MM.1S (cell line): Measurements from ENCODE around the gene NAALADL2.
"Not testable (repeated sequence)": the region's sequence is repeated elsewhere in the genome, so short reads cannot be mapped to it uniquely, and the experiment has no call there.

Experiments
- DNase-seq: peaks from one replicate; pipeline ENCODE4 v3.0.0-alpha.2; 2015
- H2AFZ ChIP-seq: fragments of 300-600 bp; sonication (generic); 2 replicates; pipeline ENCODE4 v1.6.0; 2016; ENCODE audit warnings: antibody characterized with exemption, low read length
- H3F3A ChIP-seq: fragments of 300-600 bp; sonication (generic); 2 replicates; pipeline ENCODE4 v1.6.1; 2016; ENCODE audit warnings: mild to moderate bottlenecking, antibody characterized with exemption, low read length, moderate library complexity, mixed read lengths; ENCODE audit not compliant: insufficient read depth
- H3K27ac ChIP-seq: fragments of 300-600 bp; sonication (generic); 2 replicates; pipeline ENCODE4 v1.5.1; 2016; ENCODE audit warnings: mild to moderate bottlenecking, low read length
- H3K27me3 ChIP-seq: fragments of 300-600 bp; sonication (generic); replicated peaks from 2 replicates; pipeline ENCODE4 v1.6.0; 2016; ENCODE audit warnings: low read length; ENCODE audit not compliant: insufficient read depth
- H3K36me3 ChIP-seq: fragments of 300-600 bp; sonication (generic); replicated peaks from 2 replicates; pipeline ENCODE4 v1.6.1; 2016; ENCODE audit warnings: mild to moderate bottlenecking, low read length, mixed read lengths; ENCODE audit not compliant: insufficient read depth
- H3K4me1 ChIP-seq: fragments of 300-600 bp; sonication (generic); 2 replicates; pipeline ENCODE4 v1.6.1; 2016; ENCODE audit warnings: low read length, mixed read lengths
- H3K4me2 ChIP-seq: fragments of 300-600 bp; sonication (generic); 2 replicates; pipeline ENCODE4 v1.6.0; 2016; ENCODE audit warnings: low read depth, low read length
- H3K4me3 ChIP-seq: fragments of 300-600 bp; sonication (generic); 2 replicates; pipeline ENCODE4 v1.5.1; 2016; ENCODE audit warnings: low read length, mixed read lengths
- H3K79me2 ChIP-seq: fragments of 300-600 bp; sonication (generic); 2 replicates; pipeline ENCODE4 v1.6.1; 2016; ENCODE audit warnings: mixed run types, low read length, mixed read lengths
- H3K9ac ChIP-seq: fragments of 300-600 bp; sonication (generic); 2 replicates; pipeline ENCODE4 v1.6.1; 2016; ENCODE audit warnings: low read length, mixed read lengths
- H3K9me2 ChIP-seq: fragments of 300-600 bp; sonication (generic); replicated peaks from 2 replicates; pipeline ENCODE4 v1.6.1; 2016; ENCODE audit warnings: mild to moderate bottlenecking, low read length, mixed read lengths; ENCODE audit not compliant: insufficient read depth
- H3K9me3 ChIP-seq: fragments of 300-600 bp; sonication (generic); replicated peaks from 2 replicates; pipeline ENCODE4 v1.6.1; 2016; ENCODE audit warnings: mild to moderate bottlenecking, low read length, mixed read lengths; ENCODE audit not compliant: insufficient read depth
- H4K20me1 ChIP-seq: fragments of 300-600 bp; sonication (generic); 2 replicates; pipeline ENCODE4 v1.6.1; 2016; ENCODE audit warnings: mild to moderate bottlenecking, low read length, moderate library complexity, mixed read lengths; ENCODE audit not compliant: insufficient read depth
- EZH2 ChIP-seq: fragments of 300-600 bp; sonication (generic); optimal IDR thresholded peaks from 2 replicates; pipeline ENCODE3; 2017; ENCODE audit warnings: low read depth, mild to moderate bottlenecking, antibody characterized with exemption, low read length, mixed read lengths
- EZH2phosphoT487 ChIP-seq: fragments of 300-600 bp; sonication (generic); IDR thresholded peaks from 2 replicates; pipeline ENCODE4 v1.6.1; 2018; ENCODE audit warnings: antibody characterized with exemption, low read length
- TF ChIP-seq, protein P1 (sequence below): fragments of 300-600 bp; sonication (generic); IDR thresholded peaks from 2 replicates; pipeline ENCODE4 v1.5.1; 2016; ENCODE audit warnings: antibody characterized with exemption, low read length, mixed read lengths

NAALADL2 gene

DNA sequence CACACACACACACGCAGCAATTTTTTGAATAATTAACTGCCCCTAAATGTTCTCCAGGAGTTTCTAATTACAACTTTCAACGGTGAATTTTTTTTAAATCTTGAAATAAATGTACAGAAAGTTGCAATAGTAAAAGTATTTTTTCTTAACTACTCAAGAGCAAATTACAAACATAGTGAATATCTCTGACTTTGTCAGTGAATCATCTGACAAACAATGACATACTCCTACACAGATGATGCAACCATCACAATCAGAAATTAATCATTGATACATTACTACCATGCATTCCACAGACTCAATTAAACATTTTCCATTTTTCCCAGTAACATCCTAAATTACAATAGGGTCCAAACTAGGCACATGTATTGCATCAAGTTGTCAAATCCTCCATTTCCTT lies 597.3 kb downstream of the NAALADL2 start:
- no peaks in the 10 kb centered on the region for H3K9me2 ChIP-seq
- H2AFZ ChIP-seq = no peak overlapping the region
- H3K79me2 ChIP-seq = no peaks in the 10 kb centered on the region
- H3F3A ChIP-seq = no peaks in the 10 kb centered on the region
- H3K27ac ChIP-seq = no peak overlapping the region
- H3K4me3 ChIP-seq = no peak overlapping the region
- DNase-seq = no peak
- no peaks in the 10 kb centered on the region for H3K36me3 ChIP-seq
- no peaks in the 10 kb centered on the region for H3K27me3 ChIP-seq
- no peaks in the 10 kb centered on the region for H4K20me1 ChIP-seq
- no peaks in the 10 kb centered on the region for H3K4me1 ChIP-seq
- TF ChIP-seq, protein P1, sequence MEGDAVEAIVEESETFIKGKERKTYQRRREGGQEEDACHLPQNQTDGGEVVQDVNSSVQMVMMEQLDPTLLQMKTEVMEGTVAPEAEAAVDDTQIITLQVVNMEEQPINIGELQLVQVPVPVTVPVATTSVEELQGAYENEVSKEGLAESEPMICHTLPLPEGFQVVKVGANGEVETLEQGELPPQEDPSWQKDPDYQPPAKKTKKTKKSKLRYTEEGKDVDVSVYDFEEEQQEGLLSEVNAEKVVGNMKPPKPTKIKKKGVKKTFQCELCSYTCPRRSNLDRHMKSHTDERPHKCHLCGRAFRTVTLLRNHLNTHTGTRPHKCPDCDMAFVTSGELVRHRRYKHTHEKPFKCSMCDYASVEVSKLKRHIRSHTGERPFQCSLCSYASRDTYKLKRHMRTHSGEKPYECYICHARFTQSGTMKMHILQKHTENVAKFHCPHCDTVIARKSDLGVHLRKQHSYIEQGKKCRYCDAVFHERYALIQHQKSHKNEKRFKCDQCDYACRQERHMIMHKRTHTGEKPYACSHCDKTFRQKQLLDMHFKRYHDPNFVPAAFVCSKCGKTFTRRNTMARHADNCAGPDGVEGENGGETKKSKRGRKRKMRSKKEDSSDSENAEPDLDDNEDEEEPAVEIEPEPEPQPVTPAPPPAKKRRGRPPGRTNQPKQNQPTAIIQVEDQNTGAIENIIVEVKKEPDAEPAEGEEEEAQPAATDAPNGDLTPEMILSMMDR = no peak
- no peak for TF ChIP-seq EZH2phosphoT487
- TF ChIP-seq EZH2 = no peak
- H3K9me3 ChIP-seq = no peaks in the 10 kb centered on the region
- no peak overlapping the region for H3K9ac ChIP-seq
- H3K4me2 ChIP-seq = no peak overlapping the region

- no peak overlapping the region for H3K9ac ChIP-seq
- no peak for TF ChIP-seq EZH2phosphoT487
- TF ChIP-seq EZH2 = no peak
- TF ChIP-seq, protein P1 = no peak
- DNase-seq = no peak
- no peaks in the 10 kb centered on the region for H3K27me3 ChIP-seq
- H2AFZ ChIP-seq = no peak overlapping the region
- H3F3A ChIP-seq = no peaks in the 10 kb centered on the region
- H3K4me3 ChIP-seq = no peak overlapping the region
- H3K27ac ChIP-seq = no peak overlapping the region
- H4K20me1 ChIP-seq = no peaks in the 10 kb centered on the region
- no peaks in the 10 kb centered on the region for H3K79me2 ChIP-seq
- no peaks in the 10 kb centered on the region for H3K4me1 ChIP-seq
- H3K9me3 ChIP-seq = no peaks in the 10 kb centered on the region
- H3K36me3 ChIP-seq = no peaks in the 10 kb centered on the region
- H3K9me2 ChIP-seq = no peaks in the 10 kb centered on the region
- H3K4me2 ChIP-seq = no peak overlapping the region
Measured at GRCh38 chr3:175457301-175457700, 598.2 kb downstream of the NAALADL2 start.

GRCh38 chr3:175460849-175461399 lies 601.8 kb downstream of the NAALADL2 start:
- H3K27me3 ChIP-seq, H3K4me3 ChIP-seq, H3K9ac ChIP-seq, H2AFZ ChIP-seq, H4K20me1 ChIP-seq, H3F3A ChIP-seq, DNase-seq, H3K79me2 ChIP-seq, H3K4me1 ChIP-seq, H3K27ac ChIP-seq, H3K4me2 ChIP-seq, H3K9me2 ChIP-seq, H3K36me3 ChIP-seq, H3K9me3 ChIP-seq: not testable (repeated sequence)

DNA sequence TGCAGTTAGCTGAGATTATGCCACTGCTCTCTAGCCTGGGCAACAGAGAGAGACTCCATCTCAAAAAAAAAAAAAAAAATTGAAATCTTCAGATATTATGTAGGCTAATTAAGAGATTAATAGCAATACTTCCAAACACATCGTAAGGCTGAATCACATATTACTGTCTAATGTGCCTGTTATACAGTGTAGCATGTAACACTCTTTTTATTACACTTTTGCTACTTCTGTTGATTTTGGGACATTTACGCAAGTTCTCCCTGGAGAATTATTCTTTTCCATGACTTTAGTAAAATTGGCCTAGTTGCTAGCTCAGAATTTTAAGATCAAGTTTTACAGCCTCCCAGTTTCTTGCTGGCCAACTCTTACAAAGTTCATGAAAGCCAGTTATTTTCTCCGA lies 605.2 kb downstream of the NAALADL2 start:
- Histone ChIP-seq H4K20me1 (no peaks in the 10 kb centered on the region), H3K27me3 (no peaks in the 10 kb centered on the region), H3K27ac (no peak overlapping the region), H3K9me3 (no peaks in the 10 kb centered on the region), H2AFZ (no peak overlapping the region), H3K4me3 (no peak overlapping the region), H3K4me2 (no peak overlapping the region), H3K79me2 (no peaks in the 10 kb centered on the region), H3K9me2 (no peaks in the 10 kb centered on the region), H3F3A (peaks cover 5% of the 10 kb centered on the region; the same call in 1 of the 2 replicates), H3K36me3 (no peaks in the 10 kb centered on the region), H3K4me1 (peaks cover 9% of the 10 kb centered on the region), H3K9ac (no peak overlapping the region)
- no peak for DNase-seq
- TF ChIP-seq, protein P1 = no peak
